KOPT-K1 (cell line): Measurements from ENCODE around the gene FGF14.

Experiments used
- H3K27ac ChIP-seq: fragments of 200-600 bp; sonication (generic); 2 replicates; pipeline ENCODE4 v1.5.1; 2016; ENCODE audit warnings: antibody characterized with exemption, mild to moderate bottlenecking, low read depth, low read length; ENCODE audit not compliant: poor library complexity, severe bottlenecking
- H3K36me3 ChIP-seq: fragments of 200-600 bp; sonication (generic); 2 replicates; pipeline ENCODE4 v1.5.1; 2017; ENCODE audit warnings: antibody characterized with exemption, mild to moderate bottlenecking, low read length, moderate library complexity; ENCODE audit not compliant: insufficient read depth
- H3K9me3 ChIP-seq: fragments of 200-600 bp; sonication (generic); 2 replicates; pipeline ENCODE4 v1.5.1; 2017; ENCODE audit warnings: antibody characterized with exemption, low read length, mild to moderate bottlenecking; ENCODE audit not compliant: insufficient read depth, poor library complexity, severe bottlenecking

The FGF14 gene

DNA sequence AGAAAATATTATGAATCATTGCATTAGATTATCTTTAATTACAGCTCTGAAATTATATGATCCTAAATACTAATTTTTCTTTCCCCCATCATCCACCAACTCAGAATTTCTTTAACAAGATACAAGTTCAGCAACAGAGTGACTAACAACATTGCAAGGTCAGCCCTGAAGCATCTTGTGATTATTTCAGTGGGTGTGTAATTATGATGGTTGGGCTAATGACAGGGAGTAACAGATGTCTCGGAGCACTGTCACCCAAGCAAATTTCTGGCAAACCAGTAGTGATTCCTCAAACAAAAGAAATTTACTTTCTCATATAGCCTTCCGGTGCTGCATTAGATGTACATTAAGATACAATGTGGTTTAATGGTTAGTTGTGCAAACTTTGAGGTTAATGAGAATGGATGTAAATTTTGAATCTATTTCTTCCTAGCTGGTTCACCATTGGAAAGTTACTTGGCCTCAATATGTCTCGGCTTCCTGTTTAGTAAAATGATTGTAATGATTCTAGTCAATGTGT lies 710.4 kb downstream of the FGF14 start:
- Histone ChIP-seq H3K36me3 (no peaks in the 10 kb centered on the region), H3K9me3 (no peaks in the 10 kb centered on the region), H3K27ac (no peak overlapping the region)

DNA sequence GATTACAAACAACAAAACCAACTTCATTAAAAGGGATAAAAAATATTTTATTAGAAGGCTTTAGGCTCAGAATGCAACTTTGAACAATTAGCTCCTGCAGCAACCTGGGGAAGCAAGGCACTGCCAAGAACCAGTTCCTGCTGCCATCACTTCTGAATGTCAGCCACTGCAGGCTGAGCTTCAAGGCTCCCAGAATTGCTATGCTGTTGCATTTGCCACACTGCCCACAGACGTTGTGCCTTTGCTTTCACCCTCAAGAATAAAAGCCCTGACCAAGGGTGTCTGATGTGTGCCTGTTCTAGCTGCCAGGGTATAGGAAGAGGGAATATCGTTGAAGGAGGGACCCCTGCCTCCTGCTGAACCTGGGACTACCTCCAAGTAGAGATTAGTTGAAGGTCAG lies 711.0 kb downstream of the FGF14 start:
- Histone ChIP-seq H3K9me3 (no peaks in the 10 kb centered on the region), H3K27ac (no peak overlapping the region), H3K36me3 (no peaks in the 10 kb centered on the region)

DNA sequence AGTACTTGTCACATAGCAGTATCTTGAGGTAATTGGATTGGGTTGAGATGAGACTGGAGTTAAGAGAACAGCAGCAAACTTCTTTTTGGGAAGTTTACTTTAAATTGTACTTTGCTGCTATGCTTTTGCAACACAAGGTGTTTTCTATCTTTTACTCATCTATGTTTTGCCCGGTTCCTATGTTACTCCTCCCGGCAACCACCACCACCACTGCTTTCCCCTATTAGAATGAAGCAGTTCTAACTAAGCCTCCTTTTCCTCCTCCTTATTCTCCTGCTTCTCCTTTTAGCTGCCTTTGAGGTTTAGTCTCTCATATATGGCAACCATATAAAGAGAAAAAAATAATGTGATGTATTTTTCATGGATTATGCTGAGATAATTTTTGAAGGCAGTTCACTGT lies 715.8 kb downstream of the FGF14 start:
- Histone ChIP-seq H3K36me3 (no peaks in the 10 kb centered on the region), H3K27ac (no peak overlapping the region), H3K9me3 (no peaks in the 10 kb centered on the region)

DNA sequence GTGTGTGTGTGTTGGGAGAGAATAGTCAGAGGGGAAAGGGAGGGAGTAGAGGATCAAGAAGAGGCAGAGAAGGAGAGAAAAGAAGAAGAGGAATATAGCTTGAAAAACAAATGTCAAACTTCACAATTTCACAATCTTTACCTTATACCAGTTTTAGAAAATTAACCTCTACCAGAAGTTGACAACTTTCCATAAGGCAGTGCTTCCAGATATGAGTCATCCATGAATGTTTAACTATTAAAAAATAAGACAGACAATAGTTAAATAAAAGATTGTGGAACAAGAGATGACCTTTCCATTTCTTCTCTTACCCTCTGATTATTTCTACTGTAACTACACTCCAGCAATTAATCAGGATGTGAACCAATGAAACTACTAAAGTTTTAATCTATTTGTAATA lies 720.0 kb downstream of the FGF14 start:
- Histone ChIP-seq H3K27ac (no peak overlapping the region), H3K9me3 (no peaks in the 10 kb centered on the region), H3K36me3 (no peaks in the 10 kb centered on the region)

DNA sequence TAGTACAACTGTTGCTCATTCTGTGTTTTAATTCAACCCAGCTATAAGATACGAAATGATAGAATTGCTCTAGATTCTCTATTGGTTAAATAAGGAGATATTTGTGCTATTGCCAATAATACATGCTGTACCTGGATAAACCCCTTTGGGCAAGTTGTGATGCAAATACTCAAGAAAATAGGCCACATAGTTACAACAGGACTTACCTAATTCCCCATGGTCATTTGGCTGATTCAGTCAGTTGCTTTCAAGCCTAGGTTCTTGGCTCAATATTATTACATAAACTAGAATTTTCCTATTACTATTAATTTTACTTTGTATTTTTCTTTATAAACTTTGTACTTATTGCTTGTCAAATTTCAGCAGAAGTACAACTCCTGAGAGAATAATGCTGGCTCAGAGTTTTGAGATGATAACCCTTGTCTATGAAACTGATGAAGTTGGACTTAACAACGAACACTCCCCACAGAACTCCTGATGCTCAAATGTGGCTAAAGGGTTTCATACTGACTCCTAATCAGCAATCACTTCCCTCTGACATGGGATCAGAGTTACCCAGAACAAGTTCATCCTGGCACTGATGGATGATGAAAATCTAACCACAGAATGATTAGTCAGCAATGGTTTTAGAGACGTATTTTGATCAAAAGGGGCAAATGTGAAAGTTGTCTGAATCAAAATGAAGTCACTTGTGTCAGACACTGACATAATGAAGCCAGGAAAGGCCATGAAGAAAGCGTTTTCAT lies 728.3 kb downstream of the FGF14 start:
- H3K27ac ChIP-seq: no peak overlapping the region
- no peaks in the 10 kb centered on the region for H3K36me3 ChIP-seq
- H3K9me3 ChIP-seq: no peaks in the 10 kb centered on the region

DNA sequence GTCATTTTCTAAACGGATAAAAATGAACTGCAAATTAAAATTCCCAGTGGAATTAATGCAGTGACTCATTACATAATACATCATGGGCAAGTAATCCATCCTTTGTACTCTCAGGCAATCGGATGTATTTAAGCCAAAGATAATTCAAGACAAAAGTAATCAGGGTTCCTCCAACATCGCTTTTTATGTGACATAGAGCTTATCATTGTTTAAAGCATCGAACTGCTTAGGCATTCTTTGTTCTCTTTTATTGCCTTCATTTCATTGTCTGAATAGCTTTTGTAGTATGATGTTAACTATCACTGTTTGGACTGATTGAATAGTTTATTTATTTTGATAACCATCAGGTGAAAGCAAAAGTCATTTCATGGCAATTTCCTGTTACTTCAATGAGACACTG lies 740.0 kb downstream of the FGF14 start:
- Histone ChIP-seq H3K9me3 (no peaks in the 10 kb centered on the region), H3K27ac (no peak overlapping the region)

More for the DNA sequence above, 740.0 kb downstream of the FGF14 start:
- H3K36me3 ChIP-seq: no peaks in the 10 kb centered on the region
